Fibroblast of mammary gland (primary cell): ENCODE measurements around the gene PBRM1.

Source experiments
- DNase-seq: peaks from one replicate; pipeline ENCODE4 v3.0.0-alpha.2; 2010; ENCODE audit warnings: low read depth
- H3K4me3 ChIP-seq: 2 replicates; pipeline ENCODE4 v1.5.1; 2011; ENCODE audit warnings: low read depth, mild to moderate bottlenecking, low read length, moderate library complexity; ENCODE audit not compliant: control insufficient read depth
- CTCF ChIP-seq: conservative IDR thresholded peaks from 2 replicates; pipeline ENCODE4 v1.5.1; 2011; ENCODE audit warnings: low read depth, low read length, inconsistent platforms; ENCODE audit not compliant: control insufficient read depth, insufficient read depth

The PBRM1 gene

GRCh38 chr3:52574056-52574965, 111.4 kb downstream of the PBRM1 start:
- H3K4me3 ChIP-seq = no peak overlapping the region
- DNase-seq = no peak
- no peak for TF ChIP-seq CTCF

GRCh38 chr3:52572221-52572620, 113.5 kb downstream of the PBRM1 start:
- no peak for TF ChIP-seq CTCF
- DNase-seq = no peak
- H3K4me3 ChIP-seq = no peak overlapping the region

- peak; percentile 17 for DNase-seq
- TF ChIP-seq CTCF = no peak
- H3K4me3 ChIP-seq = no peak overlapping the region
Measured at GRCh38 chr3:52570076-52570475, 115.6 kb downstream of the PBRM1 start.

GRCh38 chr3:52568069-52568468, 117.6 kb downstream of the PBRM1 start:
- no peak overlapping the region for H3K4me3 ChIP-seq
- no peak for DNase-seq
- no peak for TF ChIP-seq CTCF

- H3K4me3 ChIP-seq = no peak overlapping the region
- DNase-seq = no peak
- TF ChIP-seq CTCF = no peak
Measured at GRCh38 chr3:52563984-52564383, 121.7 kb downstream of the PBRM1 start.

GRCh38 chr3:52561028-52561747, 124.5 kb downstream of the PBRM1 start:
- TF ChIP-seq CTCF = no peak
- DNase-seq = no peak
- H3K4me3 ChIP-seq = no peak overlapping the region
